NCI-H446 (cell line): ENCODE measurements around the gene ZBED2.
"Not testable (repeated sequence)": the region's sequence is repeated elsewhere in the genome, so short reads cannot be mapped to it uniquely, and the experiment has no call there.

ENCODE experiments used
- DNase-seq, 2 experiments: peaks; one replicate each; lab custom pipeline; 2025; lab: John Stamatoyannopoulos, UW

Gene ZBED2, protein sequence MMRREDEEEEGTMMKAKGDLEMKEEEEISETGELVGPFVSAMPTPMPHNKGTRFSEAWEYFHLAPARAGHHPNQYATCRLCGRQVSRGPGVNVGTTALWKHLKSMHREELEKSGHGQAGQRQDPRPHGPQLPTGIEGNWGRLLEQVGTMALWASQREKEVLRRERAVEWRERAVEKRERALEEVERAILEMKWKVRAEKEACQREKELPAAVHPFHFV

DNA sequence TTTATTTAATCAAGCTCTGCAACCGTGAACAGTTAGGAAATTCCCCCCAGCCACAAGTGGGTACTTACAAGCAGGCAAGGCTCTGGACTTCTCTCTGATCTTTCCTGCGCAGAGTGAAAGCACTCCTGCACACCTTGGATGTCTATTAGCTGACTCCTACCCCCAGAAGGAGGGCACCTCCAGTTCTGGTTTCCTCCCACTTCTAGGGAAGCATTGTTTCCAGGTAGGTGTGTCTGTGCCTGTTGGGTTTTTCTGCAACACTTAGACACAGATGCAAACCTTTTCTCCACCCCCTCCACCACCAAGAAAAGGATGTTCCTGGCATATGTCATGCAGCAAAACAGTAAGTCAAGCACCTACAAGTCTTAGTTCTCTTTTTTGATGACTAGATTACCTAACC lies at the start of gene ZBED2:
TSS of gene ZBED2 (minus strand) at position 115 of the 400 bp plus-strand sequence. CDS start 1,145 bp downstream, outside the sequence.
- DNase-seq = no peak

DNA sequence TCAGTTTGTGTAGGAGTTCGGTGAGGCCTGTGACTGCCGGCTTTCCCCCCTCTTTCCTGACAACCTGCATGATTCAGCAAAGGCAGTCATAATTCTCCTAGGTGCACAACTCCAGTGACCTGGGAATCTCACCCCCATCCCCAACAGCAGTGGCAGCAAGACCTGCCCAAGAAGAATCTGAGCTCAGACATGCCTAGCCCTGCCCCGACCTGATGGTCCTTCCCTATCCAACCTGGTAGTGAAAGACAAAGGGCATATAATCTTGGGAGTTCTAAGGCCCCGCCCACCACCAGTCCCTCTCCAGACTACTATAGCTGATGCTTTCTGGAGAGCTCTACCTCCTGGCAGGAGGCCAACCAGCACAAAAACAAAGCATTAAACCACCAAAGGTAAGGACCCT lies 44.2 kb upstream of the ZBED2 start:
- no peak for DNase-seq

GRCh38 chr3:111636366-111636885 lies 41.3 kb upstream of the ZBED2 start:
- DNase-seq = no peak

DNA sequence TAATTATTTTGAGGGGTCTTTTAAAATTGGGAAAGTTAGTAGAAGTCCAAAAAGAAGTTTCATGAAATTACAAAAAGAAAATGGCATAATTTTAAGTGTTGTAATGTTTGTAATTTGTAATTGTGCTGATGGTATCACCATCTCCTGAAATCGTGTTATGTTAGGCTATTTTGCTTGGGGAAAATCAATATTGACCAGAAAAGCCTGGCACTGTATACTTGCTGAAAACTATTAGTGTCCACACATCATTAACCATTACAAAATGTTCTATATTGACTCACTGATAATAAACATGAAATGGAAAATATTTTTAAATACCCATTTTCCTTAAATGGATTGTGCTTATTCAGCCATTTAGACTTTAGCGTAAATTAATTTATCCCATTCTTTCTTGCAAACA lies 40.3 kb upstream of the ZBED2 start:
- no peak for DNase-seq

GRCh38 chr3:111630638-111631037 lies 35.5 kb upstream of the ZBED2 start:
- not testable (repeated sequence) for DNase-seq

DNA sequence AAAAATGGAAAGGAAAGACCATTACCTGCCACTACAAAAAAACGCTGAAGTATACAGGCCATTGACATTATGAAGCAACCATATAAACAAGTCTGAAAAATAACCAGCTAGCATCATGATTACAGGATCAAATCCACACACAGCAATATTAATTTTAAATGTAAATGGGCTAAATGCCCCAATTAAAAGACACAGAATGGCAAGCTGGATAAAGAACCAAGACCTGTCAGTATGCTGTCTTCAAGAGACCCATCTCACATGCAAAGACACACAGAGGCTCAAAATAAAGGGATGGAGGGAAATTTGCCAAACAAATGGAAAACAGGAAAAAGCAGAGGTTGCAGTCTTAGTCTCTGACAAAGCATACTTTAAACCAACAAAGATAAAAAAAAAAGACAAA lies 33.9 kb upstream of the ZBED2 start:
- not testable (repeated sequence) for DNase-seq

GRCh38 chr3:111627092-111627491 lies 31.9 kb upstream of the ZBED2 start:
- no peak for DNase-seq

DNA sequence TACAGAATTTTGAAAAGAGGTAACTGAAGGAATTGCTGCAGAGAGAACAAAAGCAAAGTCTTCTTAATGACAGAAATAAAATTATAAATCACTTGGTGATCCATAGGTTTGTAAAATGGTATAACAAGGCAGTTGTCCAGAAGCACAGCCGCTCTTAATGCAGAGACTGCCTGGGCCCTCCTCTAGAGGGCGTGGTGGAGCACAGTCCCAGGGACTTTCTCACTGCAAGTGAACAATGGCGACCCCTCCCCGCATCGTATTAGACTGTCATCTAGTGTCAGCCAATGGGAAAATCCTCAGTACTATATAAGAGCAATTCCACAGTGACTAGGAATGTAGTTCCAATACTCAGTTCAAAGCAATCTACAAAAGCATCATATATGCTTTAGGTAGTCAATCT lies 26.4 kb upstream of the ZBED2 start:
- peak in 1 of 2 experiments; percentile 16 for DNase-seq

DNA sequence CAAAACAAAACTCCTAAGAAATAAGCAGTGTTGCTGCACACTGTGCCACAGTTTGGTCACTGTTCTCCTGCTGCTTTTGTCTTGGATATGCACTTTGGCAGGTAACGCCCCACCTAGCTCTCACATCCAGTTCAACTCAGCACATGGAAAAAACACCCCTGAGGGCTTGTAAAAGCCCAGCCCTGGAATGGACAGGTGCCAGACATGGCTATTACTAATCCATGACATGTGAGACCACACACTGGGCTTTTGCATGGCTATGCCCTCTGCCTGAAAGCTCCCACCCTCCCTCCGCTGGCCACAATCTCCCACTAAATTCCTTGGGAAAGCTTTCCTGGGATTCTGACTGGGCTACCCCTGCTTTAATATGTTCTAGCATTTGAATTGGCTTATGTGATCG lies 24.7 kb upstream of the ZBED2 start:
- DNase-seq = no peak

DNA sequence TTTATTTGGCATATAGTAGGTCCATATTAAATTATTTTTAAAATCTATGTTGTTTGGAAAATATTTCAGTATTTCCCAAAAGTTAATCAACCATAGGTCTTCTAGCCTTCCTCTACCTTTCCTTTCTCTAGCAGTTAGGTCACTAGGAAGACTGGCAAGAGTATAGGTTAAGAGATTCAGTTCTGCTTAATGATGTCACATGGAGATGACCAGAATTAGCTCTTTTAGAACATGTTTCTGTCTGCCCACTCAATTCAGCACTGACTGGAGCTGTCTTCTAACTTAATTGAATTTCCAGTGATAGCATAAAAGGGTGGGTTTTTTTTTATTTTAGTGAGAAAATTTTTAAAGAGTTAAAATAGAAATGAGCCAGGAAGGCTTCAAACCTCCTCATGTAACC lies 23.8 kb upstream of the ZBED2 start:
- no peak for DNase-seq

DNA sequence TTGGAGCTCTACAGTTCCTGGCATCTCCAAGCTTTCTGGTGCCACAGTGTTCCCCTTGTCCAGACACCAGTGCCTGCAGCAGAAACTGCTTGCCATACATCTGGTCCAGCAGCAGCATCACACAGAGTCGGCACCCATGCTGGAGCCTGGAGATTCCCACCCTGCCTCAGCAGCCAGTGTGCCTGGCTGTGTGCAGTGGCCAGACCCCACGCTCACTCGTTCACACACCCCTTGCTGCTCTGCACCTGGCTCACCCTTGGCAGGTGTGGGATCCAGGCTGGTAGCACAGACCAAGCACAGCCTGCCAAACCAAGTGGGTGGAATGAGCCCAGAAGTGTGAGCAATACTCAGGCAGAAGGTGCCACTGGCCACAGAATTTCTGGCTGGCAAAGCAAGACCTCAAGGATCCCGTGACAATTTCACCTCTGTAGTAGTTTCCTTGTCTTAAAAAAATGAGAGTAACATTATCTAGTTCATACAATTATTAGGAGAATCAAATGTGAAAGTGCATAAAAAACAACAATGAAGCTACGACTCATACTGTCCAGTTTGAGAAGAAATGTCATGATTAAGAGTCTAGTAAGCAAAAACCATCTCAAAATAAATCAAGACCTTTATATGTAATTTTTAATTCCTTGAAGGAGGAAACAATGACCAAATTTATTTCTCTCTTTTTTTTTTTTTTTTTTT lies 22.9 kb upstream of the ZBED2 start:
- DNase-seq = no peak

DNA sequence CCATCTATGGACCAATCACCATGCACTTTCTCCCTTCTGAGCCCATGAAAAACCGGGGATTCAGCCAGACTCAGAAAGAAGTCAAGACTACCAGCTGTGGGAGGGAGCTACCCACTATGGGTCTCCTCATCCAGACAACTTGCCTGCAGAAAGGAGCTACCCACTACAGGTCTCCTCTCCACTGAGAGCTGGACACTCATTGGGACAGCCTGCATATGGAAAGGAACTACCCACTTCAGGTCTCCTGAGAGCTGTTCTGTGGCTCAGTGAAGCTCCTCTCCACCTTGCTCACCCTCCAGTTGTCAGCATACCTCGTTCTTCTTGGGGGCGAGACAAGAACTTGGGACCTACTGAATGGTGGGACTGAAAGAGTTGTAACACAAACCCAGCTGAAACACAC lies 22.3 kb upstream of the ZBED2 start:
- no peak for DNase-seq

DNA sequence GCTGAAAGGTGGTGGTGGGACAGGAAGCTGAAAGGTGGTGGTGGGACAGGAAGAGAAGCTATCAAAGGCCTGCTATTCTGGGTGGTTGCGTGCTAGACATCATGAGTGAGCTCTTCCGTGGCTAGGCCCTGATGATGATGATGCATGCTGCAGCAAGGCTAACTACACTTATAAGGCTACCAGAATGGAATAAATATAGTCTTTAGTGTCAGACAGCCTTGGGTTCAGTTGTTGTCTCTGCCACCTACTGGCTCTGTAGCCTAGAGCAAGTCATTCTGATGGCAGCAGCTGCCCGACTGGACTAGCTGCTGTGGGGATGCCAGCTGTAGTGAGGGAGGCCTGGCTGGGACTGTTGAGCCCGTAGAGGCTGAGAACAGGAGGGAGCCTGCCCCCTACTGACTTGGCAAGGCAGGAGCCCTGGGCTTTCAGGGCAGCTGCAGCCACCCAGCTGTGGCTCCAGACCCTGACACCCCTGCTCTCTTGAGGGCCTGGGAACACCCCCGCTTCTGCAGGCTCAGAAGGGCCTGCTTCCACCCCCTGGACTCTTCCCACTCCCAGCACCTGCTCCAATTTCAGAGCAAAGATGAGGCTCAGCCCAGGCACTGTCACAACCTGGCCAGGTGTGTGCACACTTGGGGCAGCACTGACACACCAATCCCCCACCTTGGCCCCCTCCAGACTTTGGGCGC lies 21.4 kb upstream of the ZBED2 start:
- DNase-seq = no peak

DNA sequence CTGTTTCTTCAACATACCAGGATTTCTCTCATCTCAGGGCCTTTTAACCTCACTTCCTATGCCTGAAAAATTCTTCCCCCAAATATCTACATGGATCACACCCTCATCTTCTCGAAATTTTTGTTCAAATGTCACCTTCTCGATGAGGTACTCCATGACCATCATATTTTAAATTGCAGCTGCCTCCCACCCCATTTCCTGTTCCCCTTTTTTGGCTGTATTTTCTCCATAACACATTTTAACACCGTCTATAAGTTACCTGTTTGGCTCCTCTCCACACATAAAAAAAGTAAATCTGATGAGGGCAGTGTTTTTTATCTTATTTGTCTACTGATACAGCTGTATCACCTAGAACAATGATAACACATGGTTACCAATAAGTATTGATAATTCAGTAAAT lies 20.7 kb upstream of the ZBED2 start:
- no peak for DNase-seq

DNA sequence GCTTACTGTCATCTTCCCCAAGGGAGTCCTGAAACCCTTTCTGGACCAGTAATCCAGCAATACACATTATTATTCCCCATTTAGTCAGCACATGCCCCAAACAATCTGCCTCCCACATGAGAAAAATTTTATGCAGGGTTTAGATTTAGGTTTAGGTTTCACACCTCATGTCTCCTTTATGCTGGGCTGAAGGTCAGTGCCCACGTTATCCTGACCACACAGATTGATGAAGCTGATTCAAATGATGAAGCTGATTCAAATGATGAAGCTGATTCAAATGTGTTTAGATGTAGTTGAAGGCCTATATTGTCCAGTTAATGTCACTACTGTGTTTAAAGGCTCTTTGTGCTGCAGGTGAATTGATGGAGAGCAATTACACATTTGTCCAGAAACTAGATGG lies 18.1 kb upstream of the ZBED2 start:
- no peak for DNase-seq

DNA sequence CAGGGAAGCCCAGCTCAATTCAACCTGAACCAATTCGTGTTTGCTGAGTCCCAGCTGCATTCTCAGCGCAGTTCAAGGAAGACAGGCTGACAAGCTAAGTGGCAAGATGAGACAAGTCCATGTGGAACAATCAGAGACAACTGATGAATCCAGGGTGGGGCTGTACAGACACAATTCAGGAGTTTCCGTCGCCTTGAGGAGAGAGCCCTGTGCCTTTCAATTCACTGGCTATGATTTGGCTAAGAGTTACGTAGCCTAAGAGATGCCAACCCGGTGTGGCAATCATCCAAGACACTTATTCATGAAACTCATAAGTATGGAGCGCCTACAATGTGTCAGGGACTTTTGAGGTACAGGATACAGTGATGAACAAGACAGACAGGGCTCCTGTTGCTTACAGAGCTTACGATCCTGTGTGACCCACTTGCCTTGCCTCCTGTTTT lies 15.5 kb upstream of the ZBED2 start:
- DNase-seq = no peak

GRCh38 chr3:111610189-111610588 lies 15.0 kb upstream of the ZBED2 start:
- no peak for DNase-seq

- no peak for DNase-seq
Observed at GRCh38 chr3:111609700-111610099, 14.6 kb upstream of the ZBED2 start.

DNA sequence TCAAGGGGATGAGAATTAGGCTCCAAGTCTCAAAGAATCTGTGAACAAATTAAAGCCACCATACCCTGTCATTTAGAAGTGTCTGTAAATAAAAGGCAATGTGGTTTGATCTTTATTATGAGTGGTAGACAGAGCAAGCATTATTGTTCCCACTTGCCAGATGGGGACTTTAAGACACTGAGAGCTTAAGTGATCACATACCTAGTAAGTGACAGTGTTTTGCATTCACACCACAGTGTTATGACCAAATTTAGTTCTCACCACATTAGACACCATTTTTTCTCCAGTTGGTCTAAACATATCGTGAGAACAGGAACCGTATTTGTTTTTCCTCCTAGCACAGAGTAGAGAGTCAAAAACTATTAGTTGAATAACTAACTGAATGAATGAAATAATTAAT lies 13.2 kb upstream of the ZBED2 start:
- no peak for DNase-seq

DNA sequence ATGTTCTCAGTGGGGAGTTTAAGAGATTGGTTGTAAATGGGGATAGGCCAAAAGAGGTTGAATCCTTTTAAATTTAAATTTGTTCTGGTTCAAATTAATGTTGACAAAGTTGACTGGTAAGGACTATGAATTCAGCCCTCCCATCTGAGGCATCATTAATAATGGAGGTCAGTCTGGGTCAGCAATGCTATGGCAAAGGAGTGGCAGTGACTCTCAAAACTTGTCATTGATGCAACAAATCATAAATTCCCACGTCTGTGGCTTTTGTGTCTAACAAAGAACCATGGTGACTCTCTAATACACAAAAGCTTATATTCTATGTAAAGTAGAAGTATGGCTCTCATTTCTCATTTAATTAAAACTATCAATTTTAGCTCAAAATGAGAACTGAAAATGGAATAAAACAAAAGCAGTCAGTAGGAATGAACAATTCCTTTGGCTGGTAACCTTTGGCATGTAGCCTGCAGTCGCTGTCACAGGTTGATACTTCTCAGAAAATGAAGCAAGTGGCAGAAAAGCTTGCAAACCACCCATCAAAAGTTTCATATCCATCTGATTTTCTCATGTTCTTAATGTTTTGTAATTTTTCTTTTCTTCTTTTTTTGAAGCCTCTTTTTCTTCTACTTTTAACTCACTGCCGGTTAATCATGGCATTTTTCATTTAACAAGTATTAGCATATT lies 12.2 kb upstream of the ZBED2 start:
- no peak for DNase-seq

DNA sequence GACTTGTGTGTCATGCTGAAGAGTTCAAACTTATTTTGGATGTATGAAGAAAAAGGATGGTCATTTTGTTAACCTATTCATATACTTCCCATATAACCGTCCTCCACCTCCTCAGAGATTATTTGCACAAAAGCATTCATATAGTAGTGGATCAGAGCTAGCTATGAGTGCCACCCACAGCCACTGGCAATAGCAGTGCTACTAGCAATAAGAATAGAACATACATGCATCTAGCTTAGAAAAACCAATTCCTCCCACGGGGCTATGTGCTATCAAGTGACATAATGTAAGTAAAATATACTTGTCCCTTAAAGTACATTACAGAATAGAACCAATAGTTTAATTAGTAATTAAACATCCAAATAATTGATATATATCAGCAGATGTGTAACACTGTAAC lies 10.3 kb upstream of the ZBED2 start:
- no peak for DNase-seq

GRCh38 chr3:111605018-111605417 lies 9.9 kb upstream of the ZBED2 start:
- DNase-seq = no peak
